ENCODE results near the gene PHACTR3.

- TF ChIP-seq CTCF (IDR thresholded peaks at IDR 0.05; ENCODE audit: low read depth, low read length, poor library complexity, severe bottlenecking) (no peak), EZH2phosphoT487 (IDR thresholded peaks at IDR 0.05; ENCODE audit: borderline replicate concordance, low read length) (no peak)
Measured at GRCh38 chr20:59567585-59568508, 36.5 kb upstream of the PHACTR3 start.
